GM21515 (cell line): ENCODE results near the gene JAG1.

ENCODE experiments used
- ATAC-seq: cut with Tn5 transposase; IDR thresholded peaks from one replicate; pipeline ENCODE4 v1.9.1; 2021; ENCODE audit not compliant: unreplicated experiment

JAG1 gene

GRCh38 chr20:10669843-10670446 lies 3.9 kb downstream of the JAG1 start:
- ATAC-seq, result no peak

- no peak for ATAC-seq
Measured at GRCh38 chr20:10668677-10669368, 5.0 kb downstream of the JAG1 start.

- ATAC-seq, result no peak
Measured at GRCh38 chr20:10667560-10668167, 6.1 kb downstream of the JAG1 start.

GRCh38 chr20:10667077-10667401 lies 6.8 kb downstream of the JAG1 start:
- no peak for ATAC-seq

- no peak for ATAC-seq
Measured at GRCh38 chr20:10666221-10667076, 7.3 kb downstream of the JAG1 start.

- no peak for ATAC-seq
Measured at GRCh38 chr20:10665791-10666190, 8.0 kb downstream of the JAG1 start.

GRCh38 chr20:10665027-10665561 lies 8.7 kb downstream of the JAG1 start:
- ATAC-seq, result no peak

- no peak for ATAC-seq
Measured at GRCh38 chr20:10663756-10664155, 10.0 kb downstream of the JAG1 start.

GRCh38 chr20:10662661-10663458 lies 10.9 kb downstream of the JAG1 start:
- ATAC-seq, result no peak

GRCh38 chr20:10662151-10662550 lies 11.6 kb downstream of the JAG1 start:
- no peak for ATAC-seq

GRCh38 chr20:10661261-10661660 lies 12.5 kb downstream of the JAG1 start:
- ATAC-seq, result no peak

- ATAC-seq, result no peak
Measured at GRCh38 chr20:10660661-10661060, 13.1 kb downstream of the JAG1 start.

GRCh38 chr20:10659651-10660601 lies 13.9 kb downstream of the JAG1 start:
- no peak for ATAC-seq

- ATAC-seq, result no peak
Measured at GRCh38 chr20:10658876-10659632, 14.7 kb downstream of the JAG1 start.

GRCh38 chr20:10658051-10658823 lies 15.6 kb downstream of the JAG1 start:
- no peak for ATAC-seq

- no peak for ATAC-seq
Measured at GRCh38 chr20:10657453-10657852, 16.3 kb downstream of the JAG1 start.

GRCh38 chr20:10655720-10656669 lies 17.8 kb downstream of the JAG1 start:
- no peak for ATAC-seq
